ENCODE results near the gene CD81. TPM values are rescaled to one million over a fixed set of nuclear protein-coding genes. Genes with fewer than 3 reads are reported as not detected.
A peak's percentile ranks its signal among the peaks of the same experiment; 100 is the strongest.

The CD81 gene
- total and polyA plus RNA-seq, 10 of the 15 experiments (the other 5 are each of a cell fraction or from before 2014, with no cell fraction given), result 2.0 to 145 (median 57.2) TPM

DNA sequence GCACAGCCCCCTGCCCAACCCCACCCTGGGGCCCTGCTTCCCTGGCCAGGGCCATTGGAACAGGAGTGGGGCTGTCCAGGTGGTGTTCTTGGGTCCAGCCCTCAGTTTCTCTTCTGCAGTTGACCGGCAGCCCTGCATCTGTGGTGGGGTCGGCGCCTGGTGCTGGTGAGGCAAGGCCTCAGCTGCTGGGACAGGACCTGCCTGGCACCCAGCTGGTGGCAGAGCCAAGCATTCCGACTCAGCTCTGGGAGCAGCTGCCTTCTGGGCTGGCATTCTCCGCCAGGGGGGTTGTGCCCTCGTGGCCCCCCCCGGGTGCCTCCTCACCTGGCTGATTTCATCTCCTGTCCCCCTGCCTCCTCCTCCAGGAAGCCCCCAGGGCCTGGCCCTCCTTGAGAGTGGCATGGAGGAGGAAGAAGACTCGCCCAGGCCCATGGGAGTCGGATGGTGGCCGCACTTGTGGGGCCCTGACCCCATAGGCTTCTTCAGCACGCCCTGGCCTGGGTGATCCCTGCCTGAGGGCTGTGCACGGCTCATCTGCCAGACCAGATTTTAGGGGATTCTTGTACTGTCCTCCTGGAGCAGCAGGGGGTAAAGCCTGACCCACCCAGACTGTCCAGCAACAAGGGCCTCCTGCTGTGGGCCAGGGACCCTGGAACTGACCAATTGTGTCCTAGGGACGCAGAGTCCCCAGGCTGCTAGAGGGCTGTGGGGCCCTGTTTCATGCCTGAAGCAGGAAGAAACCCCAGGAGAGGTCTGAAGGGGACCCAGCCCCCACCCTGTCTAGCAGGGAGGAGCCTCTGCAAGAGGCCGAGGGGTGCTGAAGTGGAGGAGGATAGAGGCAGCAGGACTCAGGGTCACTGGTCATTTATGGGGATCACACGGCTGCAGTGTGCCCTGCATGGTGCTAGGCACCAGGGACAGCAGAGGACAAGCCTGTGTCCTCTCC, 11.6 kb downstream of the CD81 start:
- FAIRE-seq (no peak), DNase-seq (ENCODE audit: low read depth, low spot score) (no peak), ATAC-seq (no peak)
- TF ChIP-seq ESRRA (IDR thresholded peaks at IDR 0.05; ENCODE audit: low read length) (no peak), EP300 (IDR thresholded peaks at IDR 0.05; ENCODE audit: borderline replicate concordance in 1 of 2, control insufficient read depth in 1 of 2, low read depth in 2 of 2, low read length in 2 of 2) (no peak), MEF2A (IDR thresholded peaks at IDR 0.05; ENCODE audit: insufficient read depth, low read depth, low read length) (no peak), SIN3A (IDR thresholded peaks at IDR 0.05; ENCODE audit: low read depth, low read length) (no peak), MEF2B (IDR thresholded peaks at IDR 0.05; ENCODE audit: partially characterized antibody, poor library complexity, severe bottlenecking) (peak; percentile 38), YBX1 (IDR thresholded peaks at IDR 0.05) (no peak), BACH1 (IDR thresholded peaks at IDR 0.05; ENCODE audit: borderline replicate concordance) (no peak)
- TF ChIP-seq, protein P1, sequence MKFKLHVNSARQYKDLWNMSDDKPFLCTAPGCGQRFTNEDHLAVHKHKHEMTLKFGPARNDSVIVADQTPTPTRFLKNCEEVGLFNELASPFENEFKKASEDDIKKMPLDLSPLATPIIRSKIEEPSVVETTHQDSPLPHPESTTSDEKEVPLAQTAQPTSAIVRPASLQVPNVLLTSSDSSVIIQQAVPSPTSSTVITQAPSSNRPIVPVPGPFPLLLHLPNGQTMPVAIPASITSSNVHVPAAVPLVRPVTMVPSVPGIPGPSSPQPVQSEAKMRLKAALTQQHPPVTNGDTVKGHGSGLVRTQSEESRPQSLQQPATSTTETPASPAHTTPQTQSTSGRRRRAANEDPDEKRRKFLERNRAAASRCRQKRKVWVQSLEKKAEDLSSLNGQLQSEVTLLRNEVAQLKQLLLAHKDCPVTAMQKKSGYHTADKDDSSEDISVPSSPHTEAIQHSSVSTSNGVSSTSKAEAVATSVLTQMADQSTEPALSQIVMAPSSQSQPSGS (IDR thresholded peaks at IDR 0.05; ENCODE audit: low read length), result no peak
- TF ChIP-seq, protein P2, sequence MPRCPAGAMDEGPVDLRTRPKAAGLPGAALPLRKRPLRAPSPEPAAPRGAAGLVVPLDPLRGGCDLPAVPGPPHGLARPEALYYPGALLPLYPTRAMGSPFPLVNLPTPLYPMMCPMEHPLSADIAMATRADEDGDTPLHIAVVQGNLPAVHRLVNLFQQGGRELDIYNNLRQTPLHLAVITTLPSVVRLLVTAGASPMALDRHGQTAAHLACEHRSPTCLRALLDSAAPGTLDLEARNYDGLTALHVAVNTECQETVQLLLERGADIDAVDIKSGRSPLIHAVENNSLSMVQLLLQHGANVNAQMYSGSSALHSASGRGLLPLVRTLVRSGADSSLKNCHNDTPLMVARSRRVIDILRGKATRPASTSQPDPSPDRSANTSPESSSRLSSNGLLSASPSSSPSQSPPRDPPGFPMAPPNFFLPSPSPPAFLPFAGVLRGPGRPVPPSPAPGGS (IDR thresholded peaks at IDR 0.05; ENCODE audit: borderline replicate concordance, insufficient read depth, low read depth, low read length, poor library complexity, severe bottlenecking), result no peak
- ChIA-PET POLR2A (interaction anchor here (2.7 kb wide), 1 partner anchor 11 kb away, joined by 33 read pairs; the partner anchor contains the start of gene TSSC4), RAD21 (ENCODE audit: unreplicated experiment) (interaction anchor here (2.0 to 2.9 kb wide), 3 partner anchors 11 to 83 kb away, joined by 8 to 18 read pairs (median 15); partner anchors contain the start of genes CD81 and TSSC4), CTCF (interaction anchor here (3.1 to 3.2 kb wide), 2 partner anchors 10 to 83 kb away, joined by 13 to 23 read pairs; partner anchors contain the start of gene TSSC4), SMC1A (ENCODE audit: uncharacterized antibody, unreplicated experiment) (interaction anchor here (2.4 to 3.1 kb wide), 2 partner anchors 11 to 12 kb away, joined by 11 to 12 read pairs; partner anchors contain the start of genes CD81 and TSSC4)
- Histone ChIP-seq H3K4me3 (peak overlapping the region; percentile 20; the same call in 1 of the 2 replicates), H3K4me2 (ENCODE audit: control insufficient read depth, insufficient read depth) (peak overlapping the region; percentile 98), H2AFZ (ENCODE audit: control insufficient read depth, low read depth, low read length) (no peak overlapping the region), H3K27me3 (replicated peaks in 1 of 2; ENCODE audit: control insufficient read depth in 2 of 2, insufficient read depth in 2 of 2, low read length in 1 of 2) (no peaks in the 10 kb centered on the region), H3K9ac (ENCODE audit: control insufficient read depth, insufficient read depth, low read length) (peak overlapping the region; percentile 58), H3K36me3 (ENCODE audit: control insufficient read depth in 2 of 2, insufficient read depth in 2 of 2, low read length in 1 of 2) (peaks cover 0 to 30% of the 10 kb centered on the region in 2 experiments; a peak in 3 of 4 replicates), H4K20me1 (ENCODE audit: control insufficient read depth, insufficient read depth) (0 out of 2 replicates have a peak, but pooled peaks cover 5% of the 10 kb centered on the region), H3K79me2 (ENCODE audit: control insufficient read depth, insufficient read depth, low read length) (peaks cover 65% of the 10 kb centered on the region), H3K27ac (ENCODE audit: control insufficient read depth, insufficient read depth) (peak overlapping the region; percentile 60), H3K4me1 (ENCODE audit: control insufficient read depth, insufficient read depth, low read length) (peaks cover 72% of the 10 kb centered on the region), H3K9me3 (replicated peaks; ENCODE audit: control insufficient read depth, insufficient read depth, low read length) (no peaks in the 10 kb centered on the region)
- in situ Hi-C loops (cut with MboI), result loop anchor here (25.0 kb wide), 1 partner anchor 1576 kb away; the partner anchor contains the start of genes PIDD1, PNPLA2 and RPLP2
- no TSS peak for BruUV-seq (replicated peaks)
- intact Hi-C loops (cut with micrococcal nuclease; ENCODE audit: unreplicated experiment), result no loop called here
- WGBS (ENCODE audit: insufficient coverage, insufficient replicate concordance, low lambda C conversion rate, missing lambda C conversion rate), result 32% methylated on average over 14 of the region's 15 CpGs

Data from GM12878 (cell line).